Osteocyte (in vitro differentiated cells): ENCODE data around the gene CD101. TPM values are rescaled to one million over a fixed set of nuclear protein-coding genes. Genes with fewer than 3 reads are reported as not detected.

ENCODE experiments used
- DNase-seq: peaks from one replicate; pipeline ENCODE4 v3.0.0; 2021; ENCODE audit warnings: mixed read lengths; ENCODE audit not compliant: unreplicated experiment; ENCODE audit errors: extremely low spot score
- H3K27ac Mint-ChIP-seq: one replicate; pipeline ENCODE4 v1.8.0; 2021; ENCODE audit warnings: mild to moderate bottlenecking, mixed read lengths; ENCODE audit not compliant: unreplicated experiment
- H3K27me3 Mint-ChIP-seq: one replicate; pipeline ENCODE4 v1.8.0; 2021; ENCODE audit warnings: mixed read lengths; ENCODE audit not compliant: unreplicated experiment
- H3K36me3 Mint-ChIP-seq: one replicate; pipeline ENCODE4 v1.8.0; 2021; ENCODE audit warnings: mixed read lengths; ENCODE audit not compliant: unreplicated experiment
- H3K4me1 Mint-ChIP-seq: one replicate; pipeline ENCODE4 v1.8.0; 2021; ENCODE audit warnings: mixed read lengths; ENCODE audit not compliant: unreplicated experiment
- H3K4me3 Mint-ChIP-seq: one replicate; pipeline ENCODE4 v1.8.0; 2021; ENCODE audit warnings: mild to moderate bottlenecking, moderate library complexity, mixed read lengths; ENCODE audit not compliant: unreplicated experiment
- H3K9me3 Mint-ChIP-seq: one replicate; pipeline ENCODE4 v1.8.0; 2021; ENCODE audit warnings: mixed read lengths; ENCODE audit not compliant: unreplicated experiment
- CTCF ChIP-seq: fragments of 200-600 bp; sonication (generic); IDR thresholded peaks from 2 replicates; pipeline ENCODE4 v1.5.0; 2021; ENCODE audit warnings: antibody characterized with exemption, mild to moderate bottlenecking, moderate library complexity
- total RNA-seq: library from RNA; stranded (reverse); gene quantifications from 2 replicates; pipeline ENCODE4 v1.2.1, GENCODE V29; 2021

Gene CD101
- total RNA-seq, 1 donor from 2014 or later, result 0.78 TPM

DNA sequence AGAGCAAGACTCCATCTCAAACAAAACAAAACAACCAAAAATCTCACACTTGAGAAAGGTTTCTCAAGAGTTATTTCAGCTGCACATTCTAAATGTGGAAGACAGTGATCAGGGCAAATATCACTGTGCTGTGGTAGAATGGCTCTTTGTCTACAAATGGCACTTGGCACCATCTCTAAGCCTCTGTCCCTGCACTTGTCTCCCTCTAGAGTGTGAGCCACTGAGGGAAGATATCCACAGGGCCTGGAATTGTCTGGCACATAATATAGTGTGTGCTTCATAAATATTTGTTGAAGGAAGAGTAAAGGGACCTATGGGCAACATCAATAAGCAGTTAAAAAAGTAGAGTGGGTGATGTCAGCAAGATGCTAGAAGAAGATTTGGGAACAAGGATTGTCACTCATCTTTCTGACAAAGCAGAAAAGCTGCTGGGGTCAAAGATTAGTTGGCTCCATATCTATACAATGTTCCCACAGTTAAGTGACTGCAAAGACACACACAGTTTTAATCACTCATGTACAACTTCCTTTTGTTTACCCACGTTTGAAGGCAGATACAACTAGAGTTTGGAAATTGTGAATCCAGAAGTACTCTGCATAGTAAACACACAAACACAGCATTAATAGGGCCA lies 19.1 kb downstream of the CD101 start:
- no peaks in the 10 kb centered on the region for H3K36me3 Mint-ChIP-seq
- H3K9me3 Mint-ChIP-seq, result no peaks in the 10 kb centered on the region
- H3K27ac Mint-ChIP-seq, result no peak overlapping the region
- no peaks in the 10 kb centered on the region for H3K27me3 Mint-ChIP-seq
- TF ChIP-seq CTCF, result no peak
- H3K4me1 Mint-ChIP-seq, result peaks cover 4% of the 10 kb centered on the region
- no peak overlapping the region for H3K4me3 Mint-ChIP-seq
- DNase-seq, result no peak

GRCh38 chr1:117022114-117022513 lies 20.6 kb downstream of the CD101 start:
- H3K36me3 Mint-ChIP-seq, result no peaks in the 10 kb centered on the region
- H3K27ac Mint-ChIP-seq, result no peak overlapping the region
- DNase-seq, result no peak
- H3K4me3 Mint-ChIP-seq, result no peak overlapping the region
- no peaks in the 10 kb centered on the region for H3K27me3 Mint-ChIP-seq
- peaks cover 16% of the 10 kb centered on the region for H3K4me1 Mint-ChIP-seq
- TF ChIP-seq CTCF, result no peak
- no peaks in the 10 kb centered on the region for H3K9me3 Mint-ChIP-seq

DNA sequence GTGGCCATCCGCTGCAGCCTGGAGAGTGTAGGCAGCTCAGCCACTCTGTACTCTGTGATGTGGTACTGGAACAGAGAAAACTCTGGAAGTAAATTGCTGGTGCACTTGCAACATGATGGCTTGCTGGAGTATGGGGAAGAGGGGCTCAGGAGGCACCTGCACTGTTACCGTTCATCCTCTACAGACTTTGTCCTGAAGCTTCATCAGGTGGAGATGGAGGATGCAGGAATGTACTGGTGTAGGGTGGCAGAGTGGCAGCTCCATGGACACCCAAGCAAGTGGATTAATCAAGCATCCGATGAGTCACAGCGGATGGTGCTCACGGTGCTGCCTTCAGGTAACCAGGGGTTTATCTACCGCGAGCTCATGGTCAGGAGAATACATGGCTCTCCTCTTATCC lies 24.0 kb downstream of the CD101 start:
- no peak for TF ChIP-seq CTCF
- Mint-ChIP-seq H3K9me3 (no peaks in the 10 kb centered on the region), H3K27ac (no peak overlapping the region), H3K36me3 (no peaks in the 10 kb centered on the region), H3K4me3 (no peak overlapping the region), H3K4me1 (peaks cover 16% of the 10 kb centered on the region), H3K27me3 (peaks cover 3% of the 10 kb centered on the region)
- DNase-seq, result no peak

DNA sequence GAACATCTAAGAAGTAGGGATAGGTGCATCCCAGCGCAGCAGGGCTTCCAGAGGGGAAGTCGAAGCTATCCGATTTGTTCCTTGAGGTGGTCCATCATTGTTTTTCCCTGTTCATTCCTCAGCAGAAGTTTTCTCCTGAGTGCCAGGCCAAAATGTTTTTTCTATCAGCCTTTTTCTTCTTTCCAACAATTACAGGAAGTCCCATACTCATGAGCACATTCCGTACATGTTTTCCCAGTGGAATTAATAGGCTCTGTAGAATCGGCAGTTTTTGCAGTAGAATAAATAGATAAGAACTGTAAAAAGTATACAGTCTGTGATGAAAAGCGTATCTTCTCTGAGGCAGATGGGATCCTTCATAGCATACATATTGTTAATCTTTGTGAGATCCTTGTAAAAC lies 24.8 kb downstream of the CD101 start:
- Mint-ChIP-seq H3K27me3 (peaks cover 3% of the 10 kb centered on the region), H3K4me3 (no peak overlapping the region), H3K36me3 (no peaks in the 10 kb centered on the region), H3K27ac (peak overlapping the region; percentile 68), H3K4me1 (peaks cover 16% of the 10 kb centered on the region), H3K9me3 (no peaks in the 10 kb centered on the region)
- TF ChIP-seq CTCF, result no peak
- no peak for DNase-seq

- Mint-ChIP-seq H3K27ac (no peak overlapping the region), H3K4me3 (no peak overlapping the region), H3K27me3 (peaks cover 3% of the 10 kb centered on the region), H3K36me3 (no peaks in the 10 kb centered on the region), H3K4me1 (peaks cover 12% of the 10 kb centered on the region), H3K9me3 (no peaks in the 10 kb centered on the region)
- DNase-seq, result no peak
- TF ChIP-seq CTCF, result no peak
These were observed 28.1 kb downstream of the CD101 start for GRCh38 chr1:117029685-117030084.
